ENCODE measurements around the gene LRP10.
"Not testable (repeated sequence)": the region's sequence is repeated elsewhere in the genome, so short reads cannot be mapped to it uniquely, and the experiment has no call there.

The LRP10 gene, protein sequence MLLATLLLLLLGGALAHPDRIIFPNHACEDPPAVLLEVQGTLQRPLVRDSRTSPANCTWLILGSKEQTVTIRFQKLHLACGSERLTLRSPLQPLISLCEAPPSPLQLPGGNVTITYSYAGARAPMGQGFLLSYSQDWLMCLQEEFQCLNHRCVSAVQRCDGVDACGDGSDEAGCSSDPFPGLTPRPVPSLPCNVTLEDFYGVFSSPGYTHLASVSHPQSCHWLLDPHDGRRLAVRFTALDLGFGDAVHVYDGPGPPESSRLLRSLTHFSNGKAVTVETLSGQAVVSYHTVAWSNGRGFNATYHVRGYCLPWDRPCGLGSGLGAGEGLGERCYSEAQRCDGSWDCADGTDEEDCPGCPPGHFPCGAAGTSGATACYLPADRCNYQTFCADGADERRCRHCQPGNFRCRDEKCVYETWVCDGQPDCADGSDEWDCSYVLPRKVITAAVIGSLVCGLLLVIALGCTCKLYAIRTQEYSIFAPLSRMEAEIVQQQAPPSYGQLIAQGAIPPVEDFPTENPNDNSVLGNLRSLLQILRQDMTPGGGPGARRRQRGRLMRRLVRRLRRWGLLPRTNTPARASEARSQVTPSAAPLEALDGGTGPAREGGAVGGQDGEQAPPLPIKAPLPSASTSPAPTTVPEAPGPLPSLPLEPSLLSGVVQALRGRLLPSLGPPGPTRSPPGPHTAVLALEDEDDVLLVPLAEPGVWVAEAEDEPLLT

GRCh38 chr14:22871224-22872032, at the start of gene LRP10:
TSS of gene LRP10 (plus strand) at chr14:22871740. CDS start at chr14:22872304, 564 bp downstream.
- DNase-seq, result peak; percentile 87

DNA sequence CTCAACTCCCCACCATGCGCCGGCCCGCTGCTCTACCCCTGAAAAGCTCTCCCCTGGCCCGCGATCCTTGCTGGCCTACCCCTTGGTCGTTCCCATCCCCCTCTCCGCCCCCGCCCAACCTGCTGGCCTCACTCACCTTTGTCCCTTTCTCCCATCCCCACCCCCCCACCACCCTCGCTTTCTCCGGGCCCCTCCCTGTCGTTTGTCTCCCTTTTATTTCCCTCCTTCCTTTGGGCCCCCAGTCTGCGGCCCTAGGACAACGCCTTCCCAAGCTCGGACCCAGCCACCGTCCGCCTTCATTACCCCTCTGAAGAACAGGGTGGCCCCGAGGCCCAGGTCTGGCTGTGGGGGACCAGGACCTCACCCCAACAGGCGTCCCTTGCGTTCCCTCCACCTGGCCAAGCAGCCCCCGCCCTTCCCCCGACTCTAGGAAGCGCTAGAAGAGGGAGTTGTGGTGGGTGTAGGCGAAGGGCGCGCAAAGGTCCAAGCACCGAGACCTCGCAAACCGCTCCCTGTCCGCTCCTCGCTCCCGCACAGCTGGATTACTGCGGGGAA, 49.4 kb upstream of the LRP10 start:
- DNase-seq, result no peak

GRCh38 chr14:22822571-22823098, 48.9 kb upstream of the LRP10 start:
- DNase-seq, result peak; percentile 84

- DNase-seq, result peak; percentile 94
Observed at GRCh38 chr14:22824711-22825359, 46.7 kb upstream of the LRP10 start.

- DNase-seq, result not testable (repeated sequence)
Observed at GRCh38 chr14:22829076-22829660, 42.4 kb upstream of the LRP10 start.

- DNase-seq, result peak; percentile 88
Observed at GRCh38 chr14:22829661-22830442, 41.7 kb upstream of the LRP10 start, which contains the start of gene MRPL52. TSS of gene MRPL52 (plus strand) at chr14:22829887. CDS start at chr14:22829913, 26 bp downstream.

DNA sequence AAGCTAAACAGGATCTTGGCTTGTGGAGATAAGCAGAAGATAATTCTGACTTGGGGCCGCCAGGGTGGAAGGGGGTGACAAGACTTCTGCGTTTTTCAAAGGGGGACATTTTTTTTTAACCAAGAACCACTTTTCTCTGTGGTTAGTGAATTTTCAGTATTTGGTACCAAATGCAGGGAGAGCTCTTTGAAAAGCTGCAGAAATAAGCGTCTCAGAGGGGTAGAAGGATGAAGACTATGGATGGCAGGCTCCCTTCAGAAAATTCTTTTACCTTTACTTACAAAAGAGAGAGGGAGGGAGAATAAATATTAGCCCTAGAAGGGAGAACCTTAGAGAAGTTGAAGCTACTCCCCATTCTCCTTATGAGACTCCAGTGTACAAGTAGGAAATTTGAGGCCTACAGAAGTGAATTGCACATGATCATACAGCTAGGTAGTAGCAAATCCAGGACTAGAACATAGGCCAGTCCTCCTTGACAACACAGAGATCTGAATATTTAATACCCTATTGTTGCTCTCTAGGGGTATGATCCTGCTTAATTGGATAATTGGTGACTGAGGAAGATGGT, 41.0 kb upstream of the LRP10 start:
- no peak for DNase-seq

- no peak for DNase-seq
Observed at GRCh38 chr14:22835505-22835904, 36.0 kb upstream of the LRP10 start.

GRCh38 chr14:22836301-22837113, 35.0 kb upstream of the LRP10 start, which contains the start of gene MMP14:
TSS of gene MMP14 (plus strand) at chr14:22836585. CDS start at chr14:22836818, 233 bp downstream.
- peak; percentile 48 for DNase-seq

DNA sequence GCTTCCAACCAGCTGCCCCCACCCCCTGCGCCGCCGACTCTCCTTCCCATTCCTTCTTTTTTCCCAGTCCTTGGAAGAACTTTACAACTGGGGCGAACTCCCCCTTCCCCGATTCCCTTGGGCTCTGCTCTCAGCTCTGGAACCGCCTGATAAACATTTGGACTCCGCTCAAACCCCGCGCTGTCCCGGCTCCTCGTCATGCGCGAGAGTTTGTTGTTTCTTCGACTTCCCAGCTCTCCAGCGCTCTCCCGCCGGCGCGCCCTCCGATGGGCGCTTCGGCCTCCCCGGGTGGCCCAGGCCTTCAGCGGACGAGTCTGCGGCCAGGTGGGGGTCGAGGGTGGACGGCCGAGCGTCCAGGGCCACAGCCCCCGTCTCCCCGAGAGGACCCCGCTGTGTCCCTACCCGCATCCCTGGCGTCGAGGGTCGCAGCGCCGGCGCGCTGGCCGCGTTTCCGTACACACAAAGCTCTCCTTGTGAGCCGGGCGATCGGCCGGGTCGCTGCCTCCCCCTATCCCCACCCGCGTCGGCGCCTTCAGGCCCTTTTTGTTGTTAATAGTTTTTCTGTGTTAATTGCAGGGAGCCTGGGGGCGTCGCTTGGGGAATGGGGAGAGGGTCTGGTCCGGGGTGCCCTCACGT, 34.3 kb upstream of the LRP10 start:
- DNase-seq, result no peak

- DNase-seq, result no peak
Observed at GRCh38 chr14:22837750-22838538, 33.6 kb upstream of the LRP10 start.

- DNase-seq, result no peak
Observed at GRCh38 chr14:22838631-22839041, 32.9 kb upstream of the LRP10 start.

GRCh38 chr14:22839159-22839779, 32.3 kb upstream of the LRP10 start:
- DNase-seq, result no peak

GRCh38 chr14:22841311-22841710, 30.2 kb upstream of the LRP10 start:
- DNase-seq, result no peak

DNA sequence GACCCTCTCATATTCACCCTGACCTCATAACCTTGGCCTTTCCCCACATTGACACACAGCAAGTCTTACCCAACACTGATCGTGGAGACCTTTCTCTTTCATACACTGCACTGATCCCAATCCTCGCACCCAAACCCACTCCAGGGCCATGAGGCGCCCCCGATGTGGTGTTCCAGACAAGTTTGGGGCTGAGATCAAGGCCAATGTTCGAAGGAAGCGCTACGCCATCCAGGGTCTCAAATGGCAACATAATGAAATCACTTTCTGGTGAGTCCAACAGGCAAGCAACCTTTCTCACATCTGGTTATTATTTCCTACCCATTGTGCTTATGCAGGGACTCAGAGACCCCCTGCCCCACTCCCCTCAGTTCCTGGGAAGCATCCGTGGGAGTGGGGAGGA, 29.8 kb upstream of the LRP10 start:
- no peak for DNase-seq

GRCh38 chr14:22842211-22843122, 29.1 kb upstream of the LRP10 start:
- DNase-seq, result no peak

All from kidney glomerular epithelial cell (primary cell).